DOHH2 (cell line): ENCODE measurements around the gene GRIA1.

Experiments used
- EZH2phosphoT487 ChIP-seq: fragments of 200-600 bp; sonication (generic); IDR thresholded peaks from 2 replicates; pipeline ENCODE4 v1.6.1; 2017; ENCODE audit warnings: borderline replicate concordance, mild to moderate bottlenecking, antibody characterized with exemption, low read length, moderate library complexity, mixed read lengths
- TF ChIP-seq, protein P1 (sequence below): fragments of 200-600 bp; sonication (generic); IDR thresholded peaks from one replicate; pipeline ENCODE4 v1.5.1; 2014; ENCODE audit warnings: antibody characterized with exemption, mild to moderate bottlenecking, low read depth, low read length; ENCODE audit not compliant: poor library complexity, severe bottlenecking

DNA sequence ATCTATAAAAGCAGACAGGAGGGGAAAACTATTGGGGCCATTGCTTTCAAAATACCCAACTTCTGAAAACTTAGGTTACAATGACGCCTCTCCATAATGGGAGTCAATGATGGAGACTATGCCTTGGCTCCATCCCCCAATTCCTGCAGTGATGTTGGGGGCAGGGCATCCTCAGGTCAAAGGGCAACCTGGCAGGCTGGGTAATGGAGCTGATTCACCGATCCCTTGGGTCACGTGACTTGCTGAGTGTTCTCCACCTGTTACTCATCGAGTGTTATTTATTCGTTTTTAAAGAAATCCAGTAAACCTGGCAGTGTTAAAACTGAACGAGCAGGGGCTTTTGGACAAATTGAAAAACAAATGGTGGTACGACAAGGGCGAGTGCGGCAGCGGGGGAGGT lies 303.9 kb downstream of the GRIA1 start:
- TF ChIP-seq, protein P1, sequence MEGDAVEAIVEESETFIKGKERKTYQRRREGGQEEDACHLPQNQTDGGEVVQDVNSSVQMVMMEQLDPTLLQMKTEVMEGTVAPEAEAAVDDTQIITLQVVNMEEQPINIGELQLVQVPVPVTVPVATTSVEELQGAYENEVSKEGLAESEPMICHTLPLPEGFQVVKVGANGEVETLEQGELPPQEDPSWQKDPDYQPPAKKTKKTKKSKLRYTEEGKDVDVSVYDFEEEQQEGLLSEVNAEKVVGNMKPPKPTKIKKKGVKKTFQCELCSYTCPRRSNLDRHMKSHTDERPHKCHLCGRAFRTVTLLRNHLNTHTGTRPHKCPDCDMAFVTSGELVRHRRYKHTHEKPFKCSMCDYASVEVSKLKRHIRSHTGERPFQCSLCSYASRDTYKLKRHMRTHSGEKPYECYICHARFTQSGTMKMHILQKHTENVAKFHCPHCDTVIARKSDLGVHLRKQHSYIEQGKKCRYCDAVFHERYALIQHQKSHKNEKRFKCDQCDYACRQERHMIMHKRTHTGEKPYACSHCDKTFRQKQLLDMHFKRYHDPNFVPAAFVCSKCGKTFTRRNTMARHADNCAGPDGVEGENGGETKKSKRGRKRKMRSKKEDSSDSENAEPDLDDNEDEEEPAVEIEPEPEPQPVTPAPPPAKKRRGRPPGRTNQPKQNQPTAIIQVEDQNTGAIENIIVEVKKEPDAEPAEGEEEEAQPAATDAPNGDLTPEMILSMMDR: no peak
- no peak for TF ChIP-seq EZH2phosphoT487
